SK-N-MC (cell line): ENCODE results near the gene LRPPRC.

ENCODE experiments used
- EZH2 ChIP-seq: fragments of 200-600 bp; sonication (generic); IDR thresholded peaks from one replicate; pipeline ENCODE4 v1.6.1; 2017; ENCODE audit warnings: antibody characterized with exemption
- POLR2AphosphoS5 ChIP-seq: IDR thresholded peaks from 2 replicates; pipeline ENCODE4 v1.6.1; 2012; ENCODE audit warnings: mild to moderate bottlenecking, low read depth, low read length, borderline replicate concordance

DNA sequence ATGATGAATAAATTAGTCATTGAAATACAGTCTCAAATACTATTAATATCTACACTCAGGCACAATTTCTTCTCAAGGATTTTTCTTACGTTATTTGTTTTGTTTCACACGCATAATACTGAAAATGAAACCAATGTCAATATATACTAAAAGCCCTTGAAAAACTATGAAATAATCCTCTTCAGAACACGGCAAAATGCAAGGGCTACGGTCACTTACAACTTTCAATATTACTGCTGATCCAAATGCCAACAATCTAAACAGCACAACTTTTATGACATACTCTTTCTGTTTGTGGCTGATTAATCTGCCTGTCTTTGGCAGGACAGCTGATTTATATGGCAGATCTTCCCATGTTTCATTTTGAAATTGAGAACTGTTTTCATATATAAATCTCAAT lies 68.3 kb downstream of the LRPPRC start:
- TF ChIP-seq EZH2 (no peak), POLR2AphosphoS5 (no peak)
